AG04450 (cell line): ENCODE data around the gene PDGFB. TPM values are rescaled to one million over a fixed set of nuclear protein-coding genes. Genes with fewer than 3 reads are reported as not detected.

Experiments
- CTCF ChIA-PET: fragments of 300-600, 350-600 bp; formaldehyde crosslinking; extraction: SDS; loops from one replicate; lab custom pipeline; 2022; ENCODE audit warnings: antibody characterized with exemption, inconsistent platforms; lab: Charles Lee
- POLR2A ChIA-PET: fragments of 350-600 bp; formaldehyde crosslinking; extraction: SDS; loops from one replicate; lab custom pipeline; 2021; ENCODE audit warnings: antibody characterized with exemption, inconsistent platforms; lab: Yijun Ruan, JAX
- DNase-seq: peaks from one replicate; pipeline ENCODE4 v3.0.0-alpha.2; 2011; ENCODE audit warnings: low read depth, low spot score
- H3K27ac ChIP-seq: one replicate; pipeline ENCODE4 v1.5.1; 2012; ENCODE audit warnings: low read depth, low read length, control low read depth
- H3K27me3 ChIP-seq: one replicate; pipeline ENCODE4 v1.6.0; 2012; ENCODE audit warnings: low read length; ENCODE audit not compliant: control insufficient read depth, insufficient read depth
- H3K4me3 ChIP-seq: 2 replicates; pipeline ENCODE4 v1.5.1; 2011; ENCODE audit warnings: mild to moderate bottlenecking, low read depth, low read length, control low read depth
- H3K9me3 ChIP-seq: 2 replicates; pipeline ENCODE4 v1.5.1; 2012; ENCODE audit warnings: low read length; ENCODE audit not compliant: control insufficient read depth, insufficient read depth
- CTCF ChIP-seq: IDR thresholded peaks from 2 replicates; pipeline ENCODE4 v1.5.1; 2011; ENCODE audit warnings: low read depth, low read length, control low read depth, inconsistent platforms
- polyA plus RNA-seq: library from polyadenylated mRNA; depleted of rRNA; stranded (reverse); fragments of >200 nt; gene quantifications from 2 replicates; pipeline ENCODE4 v1.2.3, GENCODE V29; 2011

PDGFB gene
- polyA plus RNA-seq, 1 experiment = 0.19 TPM

GRCh38 chr22:39237318-39238100 lies 7.3 kb downstream of the PDGFB start:
- H3K27me3 ChIP-seq = peaks cover 21% of the 10 kb centered on the region
- no peak overlapping the region for H3K4me3 ChIP-seq
- ChIA-PET POLR2A (no interaction called here), CTCF (no interaction called here)
- no peaks in the 10 kb centered on the region; the same call in 1 of the 2 replicates for H3K9me3 ChIP-seq
- DNase-seq = no peak
- no peak overlapping the region for H3K27ac ChIP-seq
- TF ChIP-seq CTCF = no peak

GRCh38 chr22:39236321-39237317 lies 8.2 kb downstream of the PDGFB start:
- Histone ChIP-seq H3K4me3 (no peak overlapping the region), H3K27ac (no peak overlapping the region), H3K27me3 (peaks cover 19% of the 10 kb centered on the region), H3K9me3 (no peaks in the 10 kb centered on the region; the same call in 1 of the 2 replicates)
- POLR2A ChIA-PET = no interaction called here
- DNase-seq = no peak
- CTCF ChIA-PET = no interaction called here
- TF ChIP-seq CTCF = no peak

- no peak for TF ChIP-seq CTCF
- Histone ChIP-seq H3K27ac (no peak overlapping the region), H3K4me3 (no peak overlapping the region), H3K27me3 (peaks cover 12% of the 10 kb centered on the region), H3K9me3 (no peaks in the 10 kb centered on the region; the same call in 1 of the 2 replicates)
- no peak for DNase-seq
- ChIA-PET POLR2A (no interaction called here), CTCF (interaction anchor here (0.6 kb wide), 1 partner anchor 201 kb away, joined by 3 read pairs; no protein-coding TSS in a partner anchor)
These were observed 9.7 kb downstream of the PDGFB start for GRCh38 chr22:39234867-39235687.

GRCh38 chr22:39234472-39234787 lies 10.4 kb downstream of the PDGFB start:
- POLR2A ChIA-PET = no interaction called here
- no peak for TF ChIP-seq CTCF
- Histone ChIP-seq H3K4me3 (no peak overlapping the region), H3K9me3 (no peaks in the 10 kb centered on the region; the same call in 1 of the 2 replicates), H3K27me3 (peaks cover 9% of the 10 kb centered on the region), H3K27ac (no peak overlapping the region)
- CTCF ChIA-PET = interaction anchor here (0.6 kb wide), 1 partner anchor 201 kb away, joined by 3 read pairs; no protein-coding TSS in a partner anchor
- DNase-seq = no peak
